Midbrain (tissue), 1 donor: ENCODE measurements around the gene CLEC11A.
"Not testable (repeated sequence)": the region's sequence is repeated elsewhere in the genome, so short reads cannot be mapped to it uniquely, and the experiment has no call there.

ENCODE experiments used
- DNase-seq: peaks from one replicate; lab custom pipeline; 2025; lab: John Stamatoyannopoulos, UW

CLEC11A gene

DNA sequence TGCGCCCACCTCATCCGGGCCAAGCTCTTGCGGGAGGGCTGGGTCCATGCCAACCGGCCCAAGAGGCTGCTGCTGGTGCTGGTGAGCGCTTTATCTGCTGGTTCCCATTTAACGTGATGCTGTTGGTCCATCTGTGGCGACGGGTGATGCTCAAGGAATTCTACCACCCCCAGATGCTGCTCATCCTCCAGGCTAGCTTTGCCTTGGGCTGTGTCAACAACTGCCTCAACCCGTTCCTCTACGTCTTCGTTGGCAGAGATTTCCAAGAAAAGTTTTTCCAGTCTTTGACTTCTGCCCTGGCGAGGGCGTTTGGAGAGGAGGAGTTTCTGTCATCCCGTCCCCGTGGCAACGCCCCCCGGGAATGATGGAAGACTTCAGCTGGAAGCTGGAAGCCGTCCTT lies 35.9 kb downstream of the CLEC11A start:
- DNase-seq: not testable (repeated sequence)

- DNase-seq: no peak
Measured at GRCh38 chr19:50759886-50760285, 36.7 kb downstream of the CLEC11A start.

DNA sequence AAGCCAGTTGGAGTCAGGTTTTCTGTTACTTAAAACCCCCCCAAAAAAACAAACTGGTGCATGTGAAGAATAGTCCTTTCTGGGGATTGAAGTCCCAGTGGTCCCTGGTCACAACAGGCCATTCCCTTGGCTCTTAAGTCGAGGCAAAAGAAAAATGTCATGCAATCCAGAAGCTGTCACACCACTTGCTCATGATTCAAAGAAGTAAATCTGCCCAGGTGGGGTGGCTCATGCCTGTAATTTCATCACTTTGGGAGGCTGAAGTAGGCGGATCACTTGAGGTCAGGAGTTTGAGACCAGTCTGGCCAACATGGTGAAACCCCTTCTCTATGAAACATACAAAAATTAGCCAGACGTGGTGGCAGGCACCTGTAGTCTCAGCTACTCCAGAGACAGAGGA lies 38.3 kb downstream of the CLEC11A start:
- not testable (repeated sequence) for DNase-seq

DNA sequence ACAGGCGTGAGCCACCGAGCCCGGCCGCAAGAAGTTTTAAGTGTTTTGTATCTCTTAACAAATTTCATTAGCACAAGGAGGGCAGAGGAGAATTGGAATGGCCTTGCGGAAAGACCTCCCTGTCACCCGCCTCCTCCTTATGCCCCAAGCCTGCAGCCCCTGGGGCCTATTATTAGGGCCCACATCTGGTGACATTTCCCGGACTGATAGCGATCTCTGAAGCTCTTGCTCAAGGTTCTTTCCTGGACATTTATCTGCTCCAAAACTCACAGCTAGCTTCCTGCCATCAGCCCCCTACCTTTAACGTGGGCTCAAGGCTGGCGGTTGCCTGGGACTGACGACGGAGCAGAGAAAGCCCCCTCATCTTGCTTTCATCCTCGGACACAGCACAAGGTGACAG lies 40.4 kb downstream of the CLEC11A start:
- DNase-seq: not testable (repeated sequence)

DNA sequence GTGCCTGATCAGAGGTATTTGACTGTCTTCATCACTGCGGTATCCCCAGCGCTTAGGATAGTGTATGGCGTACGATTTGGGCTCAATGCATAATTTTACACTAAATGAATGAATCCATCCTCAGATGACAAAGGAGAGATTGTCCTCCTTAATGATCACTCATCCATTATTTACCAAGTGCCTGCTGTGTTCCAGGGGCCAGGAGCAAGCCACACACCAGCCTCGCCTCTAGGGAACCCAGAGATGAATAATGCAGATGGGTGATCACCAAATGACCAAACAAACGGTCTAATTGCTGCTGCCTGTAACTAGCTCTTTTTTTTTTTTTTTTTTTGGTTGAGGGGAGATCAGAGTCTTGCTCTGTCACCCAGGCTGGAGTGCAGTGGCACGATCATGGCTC lies 41.2 kb downstream of the CLEC11A start:
- no peak for DNase-seq

DNA sequence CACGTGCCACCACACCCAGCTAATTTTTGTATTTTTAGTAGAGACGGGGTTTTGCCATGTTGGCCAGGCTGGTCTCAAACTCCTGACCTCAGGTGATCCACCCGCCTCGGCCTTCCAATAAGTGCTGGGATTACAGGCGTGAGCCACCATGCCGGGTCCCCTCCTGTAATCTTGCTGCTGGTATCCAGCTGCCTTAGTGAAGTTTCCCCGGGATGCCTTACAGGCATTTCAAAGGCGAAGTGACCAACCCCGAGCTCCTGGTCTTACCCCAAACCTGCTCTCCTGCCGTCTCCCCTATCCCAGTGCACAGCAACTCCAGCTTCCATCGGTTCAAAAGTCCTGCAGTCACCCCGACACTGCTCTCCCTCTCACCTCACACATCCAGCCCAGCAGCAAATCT lies 43.6 kb downstream of the CLEC11A start:
- DNase-seq: not testable (repeated sequence)

DNA sequence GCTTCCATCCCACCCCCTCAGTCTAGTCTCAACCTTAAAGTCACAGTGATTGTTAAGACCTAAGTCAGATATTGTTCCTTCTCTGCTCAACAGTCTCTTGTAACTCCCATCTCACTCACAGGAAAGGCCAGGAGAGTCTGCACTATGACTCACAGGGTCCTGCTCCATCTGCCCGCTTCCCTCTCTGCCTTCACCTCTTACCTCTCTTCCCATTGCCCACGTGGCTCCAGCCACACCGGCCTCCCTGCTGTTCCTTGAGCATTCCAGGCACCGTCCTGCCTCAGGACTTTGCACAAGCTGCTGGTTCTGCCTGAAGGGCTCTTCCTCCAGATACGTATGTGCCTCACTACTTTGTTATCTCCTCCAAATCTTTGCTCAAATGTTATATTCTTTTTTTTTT lies 44.1 kb downstream of the CLEC11A start:
- not testable (repeated sequence) for DNase-seq

DNA sequence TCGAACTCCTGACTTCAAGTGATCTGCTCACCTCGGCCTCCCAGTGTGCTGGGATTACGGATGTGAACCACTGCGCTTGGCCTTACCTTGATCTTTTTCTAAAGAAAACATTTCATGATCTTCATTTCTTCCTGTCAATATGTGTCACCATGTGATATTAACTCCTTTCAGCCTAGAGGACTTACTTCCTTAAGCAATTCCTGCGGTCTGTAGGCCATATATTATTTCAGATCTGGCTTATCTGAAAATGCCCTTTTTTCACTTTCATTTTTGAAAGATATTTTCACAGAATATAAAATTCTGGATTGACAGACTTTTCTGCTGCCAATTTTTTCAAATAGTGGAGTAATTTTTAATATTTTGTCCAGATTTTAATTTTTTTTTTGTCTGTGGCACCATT lies 45.1 kb downstream of the CLEC11A start:
- DNase-seq: no peak

- not testable (repeated sequence) for DNase-seq
Measured at GRCh38 chr19:50770164-50770563, 47.0 kb downstream of the CLEC11A start, which contains the start of gene GPR32. TSS of gene GPR32 (plus strand) at chr19:50770464. CDS start at chr19:50770601, 137 bp downstream.

DNA sequence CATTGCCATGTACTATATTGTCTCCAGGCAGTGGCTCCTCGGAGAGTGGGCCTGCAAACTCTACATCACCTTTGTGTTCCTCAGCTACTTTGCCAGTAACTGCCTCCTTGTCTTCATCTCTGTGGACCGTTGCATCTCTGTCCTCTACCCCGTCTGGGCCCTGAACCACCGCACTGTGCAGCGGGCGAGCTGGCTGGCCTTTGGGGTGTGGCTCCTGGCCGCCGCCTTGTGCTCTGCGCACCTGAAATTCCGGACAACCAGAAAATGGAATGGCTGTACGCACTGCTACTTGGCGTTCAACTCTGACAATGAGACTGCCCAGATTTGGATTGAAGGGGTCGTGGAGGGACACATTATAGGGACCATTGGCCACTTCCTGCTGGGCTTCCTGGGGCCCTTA lies 47.7 kb downstream of the CLEC11A start:
- DNase-seq: no peak

DNA sequence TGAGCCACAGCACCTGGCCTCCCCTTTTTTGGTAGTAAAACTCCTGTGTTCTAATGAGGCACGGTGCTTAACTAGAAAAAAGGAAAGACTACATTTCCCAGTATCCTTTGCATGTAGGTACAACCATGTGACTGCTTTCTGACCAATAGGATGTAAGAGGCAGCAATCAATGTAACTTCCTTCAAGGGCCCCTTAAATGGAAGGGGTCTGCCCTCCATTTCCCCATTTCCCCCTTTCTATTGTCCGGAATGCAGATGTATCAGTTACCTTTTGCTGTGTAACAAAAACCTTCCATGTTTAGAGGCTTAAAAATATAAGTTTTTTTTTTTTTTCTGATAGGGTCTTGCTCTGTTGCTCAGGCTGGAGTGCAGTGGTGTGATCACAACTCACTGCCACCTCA lies 49.3 kb downstream of the CLEC11A start:
- DNase-seq: no peak

DNA sequence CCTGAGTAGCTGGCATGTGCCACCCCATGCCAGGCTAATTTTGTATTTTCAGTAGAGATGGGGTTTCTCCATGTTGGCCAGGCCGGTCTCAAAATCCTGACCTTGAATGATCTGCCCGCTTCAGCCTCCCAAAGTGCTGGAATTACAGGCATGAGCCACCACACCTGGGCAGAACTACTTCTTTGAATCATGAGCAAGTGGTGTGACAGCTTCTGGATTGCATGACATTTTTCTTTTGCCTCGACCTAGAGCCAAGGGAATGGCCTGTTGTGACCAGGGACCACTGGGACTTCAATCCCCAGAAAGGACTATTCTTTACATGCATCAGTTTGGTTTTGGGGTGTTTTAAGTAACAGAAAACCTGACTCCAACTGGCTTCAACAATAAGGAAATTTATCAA lies 49.7 kb downstream of the CLEC11A start:
- not testable (repeated sequence) for DNase-seq

- DNase-seq: not testable (repeated sequence)
Measured at GRCh38 chr19:50773454-50773853, 50.3 kb downstream of the CLEC11A start.
